ENCODE results near the gene SERINC4. TPM values are rescaled to one million over a fixed set of nuclear protein-coding genes. Genes with fewer than 3 reads are reported as not detected.

The SERINC4 gene
- total and polyA plus RNA-seq, 10 of the 15 experiments (the other 5 are each of a cell fraction or from before 2014, with no cell fraction given) = 0.06 to 0.96 (median 0.26) TPM; not detected in 1

- TF ChIP-seq STAT1 (conservative IDR thresholded peaks at IDR 0.05) (no peak), MTA2 (IDR thresholded peaks at IDR 0.05; ENCODE audit: low read depth) (no peak), SMAD5 (IDR thresholded peaks at IDR 0.05; ENCODE audit: low read depth) (peak; percentile 95), CUX1 (IDR thresholded peaks at IDR 0.05; ENCODE audit: insufficient replicate concordance, low read depth, low read length) (no peak), CREB1 (IDR thresholded peaks at IDR 0.05; ENCODE audit: low read depth) (peak; percentile 94), HCFC1 (IDR thresholded peaks at IDR 0.05; ENCODE audit: low read length) (peak; percentile 55), KAT2A (conservative IDR thresholded peaks at IDR 0.05; ENCODE audit: control insufficient read depth, low read depth, low read length) (no peak), FOS (IDR thresholded peaks at IDR 0.05; ENCODE audit: borderline replicate concordance, extremely low read depth, insufficient read length) (no peak), HDAC2 (IDR thresholded peaks at IDR 0.05) (no peak), KDM1A (IDR thresholded peaks at IDR 0.05; ENCODE audit: borderline replicate concordance) (no peak), RAD51 (IDR thresholded peaks at IDR 0.05) (no peak), EED (IDR thresholded peaks at IDR 0.05; ENCODE audit: low read depth) (0 out of 2 replicates have a peak, but pooled peaks have one; percentile 17), ZNF217 (IDR thresholded peaks at IDR 0.05) (no peak), MEF2B (IDR thresholded peaks at IDR 0.05; ENCODE audit: partially characterized antibody, poor library complexity, severe bottlenecking) (no peak), NFXL1 (IDR thresholded peaks at IDR 0.05; ENCODE audit: borderline replicate concordance) (no peak), CHD1 (IDR thresholded peaks at IDR 0.05; ENCODE audit: low read depth, low read length) (no peak), NFYA (IDR thresholded peaks at IDR 0.05; ENCODE audit: borderline replicate concordance, low read depth, low read length) (no peak), STAT3 (IDR thresholded peaks at IDR 0.05; ENCODE audit: low read depth, low read length) (no peak), USF2 (IDR thresholded peaks at IDR 0.05; ENCODE audit: borderline replicate concordance, low read depth, low read length) (no peak; the same call in 1 of the 2 replicates), RAD21 (IDR thresholded peaks at IDR 0.05; ENCODE audit: insufficient read depth, low read depth, low read length) (no peak), PRDM15 (CRISPR knock-in tag; IDR thresholded peaks at IDR 0.05) (no peak), NBN (IDR thresholded peaks at IDR 0.05) (peak; percentile 94)
Observed at GRCh38 chr15:43824302-43825246, 24.6 kb upstream of the SERINC4 start, which contains the start of gene MFAP1 (continued).
